Heart right ventricle (tissue), 16 donors: Measurements from ENCODE around the gene SPTBN2. TPM values are rescaled to one million over a fixed set of nuclear protein-coding genes. Genes with fewer than 3 reads are reported as not detected.

Experiments
- ATAC-seq, 8 donors: fragments of 200-7000 bp; cut with Tn5 transposase; one replicate each; pipeline ENCODE4 v1.9.1; 2020; ENCODE audit warnings: mild to moderate bottlenecking in 8 of 8, moderate library complexity in 8 of 8, moderate number of reproducible peaks in 1 of 8
- DNase-seq, 2 donors: peaks; one replicate each; pipeline ENCODE4 v3.0.0-alpha.2; 2020
- H3K27ac ChIP-seq, 10 donors: fragments of 200-600 bp; sonication (generic) in 2 of 10; one replicate each; pipeline versions ENCODE4 v1.5.0 to v1.8.0; 2020 to 2022; ENCODE audit warnings: mild to moderate bottlenecking in 3 of 10
- H3K27me3 ChIP-seq, 7 donors: fragments of 200-600 bp; one replicate each; pipeline ENCODE4 v1.8.0; 2021 to 2022; ENCODE audit warnings: mild to moderate bottlenecking in 2 of 7
- H3K36me3 ChIP-seq, 9 donors: fragments of 200-600 bp; sonication (generic) in 1 of 9; one replicate each; pipeline versions ENCODE4 v1.5.0 to v1.8.0; 2020 to 2022; ENCODE audit warnings: mild to moderate bottlenecking in 2 of 9
- H3K4me1 ChIP-seq, 9 donors: fragments of 200-600 bp; sonication (generic) in 1 of 9; one replicate each; pipeline versions ENCODE4 v1.5.0 to v1.8.0; 2020 to 2022; ENCODE audit warnings: mild to moderate bottlenecking in 4 of 9
- H3K4me3 ChIP-seq, 10 donors: fragments of 200-600 bp; sonication (generic) in 2 of 10; one replicate each; pipeline versions ENCODE4 v1.5.0 to v1.8.0; 2020 to 2022; ENCODE audit warnings: mild to moderate bottlenecking in 7 of 10, moderate library complexity in 2 of 10
- H3K9me3 ChIP-seq, 11 donors: fragments of 200-600 bp in 10 of 11; sonication (generic) in 2 of 11; one replicate each; pipeline versions ENCODE4 v1.5.0 to v1.8.0; 2013 to 2022; ENCODE audit warnings: mild to moderate bottlenecking in 2 of 11, control low read depth in 1 of 11, moderate library complexity in 1 of 11
- CTCF ChIP-seq, 9 donors: fragments of 200-600 bp; sonication (generic) in 2 of 9; IDR thresholded peaks; one replicate each; pipeline versions ENCODE4 v1.5.0 to v1.8.0; 2021 to 2022; ENCODE audit warnings: antibody characterized with exemption in 9 of 9, mild to moderate bottlenecking in 5 of 9, moderate library complexity in 1 of 9
- WGBS, 2 donors: extraction: QIAGEN DNeasy Blood & Tissue Kit; methylation state at CpG; one replicate each; pipeline ENCODE4 v1.1.7; 2013; ENCODE audit warnings: inconsistent platforms in 1 of 2; 5-methylcytosine and 5-hydroxymethylcytosine counted together
- intact Hi-C, 10 donors: fragments of 100-400 bp; cut with DNase I; formaldehyde crosslinking; loops; one replicate each; pipeline versions ENCODE4 v1.11.1 to v1.14.2; 2022
- polyA plus RNA-seq, 2 donors: library from polyadenylated mRNA; stranded (reverse); fragments of 200-250 nt; gene quantifications; one replicate each; pipeline ENCODE4 v1.2.3, GENCODE V29; 2013
- total RNA-seq, 10 donors: library from RNA; stranded (reverse); fragmentation: NEBNext Ultra II Directional in 3 of 10; extraction: Animal tissue kit (Norgen Biotek cat#: 25700) in 3 of 10; gene quantifications; one replicate each; pipeline versions ENCODE4 v1.2.1 to v1.2.4, GENCODE V29; 2021 to 2023
- donor health status: Arrhythmogenic right ventricular cardiomyopathy.
- donor health status: ischemic (EF 13 %, LVEDD 7.1; RV severe dilation, severe dysfunction).
- donor health status: healthy with polysubstance abuse.
- donor health status: DM: no; HTN: yes; CAD: no.
- donor health status: DM: no; HTN: no; CAD: no.
- donor health status: ischemic (EF 25% LVEDD 6.9; RV normal size, moderate dysfunction).
- donor health status: ischemic (EF 25% LVEDD 5.7; RV mildly dilated, moderate dysfunction).
- donor health status: healthy.
- donor health status: DM: yes; HTN: yes; CAD: no.
- donor health status: Ischemic cardiomyopathy.
- donor health status: ischemic (EF 35%, LVEDD 5.7; RV mildly dilated, moderate dysfunction).
- donor health status: nonischemic (EF 11% LVEDD 7.7; RV severe dilation, severe dysfunction).
- donor health status: DM: yes; HTN: yes; CAD: no.
- donor health status: PGD.
- donor health status: ischemic (EF 29% LVEDD 5.4; RV normal size, mild dysfunction).
- donor health status: nonischemic (EF 23%, LVEDD 6.1; RV moderate dilation, normal function).

The SPTBN2 gene
- total and polyA plus RNA-seq, 12 donors = 0.23 to 2.3 (median 1.0) TPM

- WGBS, 2 donors = 89 to 90% methylated on average over 9 of the region's 9 CpGs
- Histone ChIP-seq H3K9me3 (peaks cover 0 to 18% (median 0%) of the 10 kb centered on the region in 11 donors), H3K27me3 (peaks cover 0 to 2% (median 0%) of the 10 kb centered on the region in 7 donors), H3K4me3 (no peak overlapping the region), H3K27ac (no peak overlapping the region), H3K4me1 (peaks cover 0 to 8% (median 5%) of the 10 kb centered on the region in 9 donors), H3K36me3 (no peaks in the 10 kb centered on the region)
- TF ChIP-seq CTCF (IDR thresholded peaks at IDR 0.05) = no peak
- ATAC-seq (no peak), DNase-seq (no peak)
- intact Hi-C loops = loop anchor here in 1 of 10 donors (5.0 kb wide), 1 partner anchor 136 kb away; no protein-coding TSS in a partner anchor
Measured at GRCh38 chr11:66696146-66696545, 32.9 kb downstream of the SPTBN2 start.

- Histone ChIP-seq H3K4me1 (peaks cover 0 to 8% (median 5%) of the 10 kb centered on the region in 9 donors), H3K9me3 (peaks cover 0 to 11% (median 0%) of the 10 kb centered on the region in 11 donors), H3K27me3 (no peaks in the 10 kb centered on the region), H3K4me3 (no peak overlapping the region), H3K27ac (no peak overlapping the region), H3K36me3 (no peaks in the 10 kb centered on the region)
- DNase-seq = peak; percentile 82 to 85
- 17 to 19% methylated on average over 6 of the region's 6 CpGs for WGBS, 2 donors
- ATAC-seq = peak; percentile 69 to 89 (median 86)
- intact Hi-C loops = loop anchor here (1.0 to 5.0 kb wide), 6 partner anchors 138 to 378 kb away; no protein-coding TSS in a partner anchor
- peak; percentile 78 to 94 (median 91) for TF ChIP-seq CTCF (IDR thresholded peaks at IDR 0.05)
Measured at GRCh38 chr11:66694732-66695207, 34.2 kb downstream of the SPTBN2 start.

GRCh38 chr11:66694056-66694410 lies 35.0 kb downstream of the SPTBN2 start:
- H3K27me3 ChIP-seq = no peaks in the 10 kb centered on the region
- WGBS, 2 donors = 90% methylated on average over 13 of the region's 13 CpGs
- TF ChIP-seq CTCF (IDR thresholded peaks at IDR 0.05) = no peak
- no peaks in the 10 kb centered on the region for H3K36me3 ChIP-seq
- H3K4me3 ChIP-seq = no peak overlapping the region
- ATAC-seq = no peak
- H3K9me3 ChIP-seq = peaks cover 0 to 4% (median 0%) of the 10 kb centered on the region in 11 donors
- intact Hi-C loops = loop anchor here in 9 of 10 donors (1.0 to 5.0 kb wide), 5 partner anchors 140 to 378 kb away; no protein-coding TSS in a partner anchor
- no peak overlapping the region for H3K27ac ChIP-seq
- peaks cover 0 to 8% (median 5%) of the 10 kb centered on the region in 9 donors for H3K4me1 ChIP-seq
- no peak for DNase-seq

- Histone ChIP-seq H3K9me3 (no peaks in the 10 kb centered on the region), H3K4me3 (no peak overlapping the region), H3K27ac (no peak overlapping the region), H3K27me3 (no peaks in the 10 kb centered on the region), H3K4me1 (peaks cover 0 to 8% (median 5%) of the 10 kb centered on the region in 9 donors), H3K36me3 (no peaks in the 10 kb centered on the region)
- intact Hi-C loops = loop anchor here in 9 of 10 donors (1.0 to 5.0 kb wide), 6 partner anchors 139 to 379 kb away; no protein-coding TSS in a partner anchor
- ATAC-seq (no peak), DNase-seq (no peak)
- TF ChIP-seq CTCF (IDR thresholded peaks at IDR 0.05) = no peak
- WGBS, 2 donors = 94 to 95% methylated on average over 15 of the region's 15 CpGs
Measured at GRCh38 chr11:66693356-66694055, 35.5 kb downstream of the SPTBN2 start.
